Panc1 (cell line): ENCODE measurements around the gene CFAP57.

Experiments
- CTCF ChIP-seq: fragments of 450-650 bp; IDR thresholded peaks from 2 replicates; pipeline ENCODE4 v1.5.1; 2017; ENCODE audit warnings: mild to moderate bottlenecking
- POLR2AphosphoS5 ChIP-seq: IDR thresholded peaks from 2 replicates; pipeline ENCODE4 v1.6.1; 2012; ENCODE audit warnings: mild to moderate bottlenecking, low read depth, low read length, moderate library complexity
- REST ChIP-seq, 2 experiments: IDR thresholded peaks; 2 replicates each; pipeline ENCODE4 v1.6.1; 2011 to 2012; ENCODE audit warnings: low read depth in 2 of 2, control low read depth in 1 of 2, low read length in 1 of 2, mild to moderate bottlenecking in 1 of 2, moderate library complexity in 1 of 2; ENCODE audit not compliant: insufficient read depth in 1 of 2
- SIN3A ChIP-seq: IDR thresholded peaks from 2 replicates; pipeline ENCODE4 v1.6.1; 2012; ENCODE audit warnings: low read depth, mild to moderate bottlenecking, low read length, moderate library complexity, borderline replicate concordance; ENCODE audit not compliant: insufficient read depth
- TCF7L2 ChIP-seq: IDR thresholded peaks from 2 replicates; pipeline ENCODE4 v1.6.1; 2011; ENCODE audit warnings: mild to moderate bottlenecking, low read depth, low read length, inconsistent platforms

GRCh38 chr1:43286533-43286932, 114.4 kb downstream of the CFAP57 start:
- no peak for TF ChIP-seq CTCF
- TF ChIP-seq TCF7L2, result no peak
- TF ChIP-seq REST (IDR thresholded peaks at IDR 0.05; ENCODE audit: insufficient read depth in 1 of 2, low read depth in 2 of 2, low read length in 1 of 2), result no peak
- TF ChIP-seq POLR2AphosphoS5, result no peak
- TF ChIP-seq SIN3A, result no peak
